Panc1 (cell line): ENCODE data around the gene MACROD2. TPM values are rescaled to one million over a fixed set of nuclear protein-coding genes. Genes with fewer than 3 reads are reported as not detected.

Source experiments
- ATAC-seq: fragments of 200-7000 bp; cut with Tn5 transposase; 2 replicates; pipeline ENCODE4 v1.9.1; 2020; ENCODE audit warnings: mild to moderate bottlenecking, moderate library complexity
- BruUV-seq: library from RNA; stranded (reverse); fragments of 400-500 nt; replicated peaks from 2 replicates; lab custom pipeline; 2021; lab: Mats Ljungman, UMichigan
- CTCF ChIA-PET: fragments of 300-600 bp; sonication (Branson Sonifier 250); formaldehyde crosslinking; loops from one replicate; lab custom pipeline; 2022; ENCODE audit warnings: antibody characterized with exemption; lab: Charles Lee
- POLR2A ChIA-PET: fragments of 300-600 bp; sonication (Branson Sonifier 250); formaldehyde crosslinking; loops from one replicate; lab custom pipeline; 2022; ENCODE audit warnings: antibody characterized with exemption; lab: Charles Lee
- DNase-seq: peaks from one replicate; pipeline ENCODE4 v3.0.0-alpha.2; 2010; ENCODE audit warnings: low read depth, low spot score
- H3K27ac ChIP-seq: 2 replicates; pipeline ENCODE4 v1.5.1; 2011; ENCODE audit warnings: mild to moderate bottlenecking, low read length, inconsistent platforms
- H3K27me3 ChIP-seq: fragments of 200-500 bp; sonication (Bioruptor generic); 2 replicates; pipeline ENCODE4 v1.6.0; 2014; ENCODE audit warnings: low read length, inconsistent platforms; ENCODE audit not compliant: control insufficient read depth, insufficient read depth
- H3K36me3 ChIP-seq: fragments of 200-500 bp; sonication (Bioruptor generic); 2 replicates; pipeline ENCODE4 v1.5.1; 2014; ENCODE audit warnings: inconsistent platforms, mild to moderate bottlenecking, low read length, moderate library complexity; ENCODE audit not compliant: control insufficient read depth, insufficient read depth
- H3K4me1 ChIP-seq: 2 replicates; pipeline ENCODE4 v1.5.1; 2011; ENCODE audit warnings: inconsistent platforms, mild to moderate bottlenecking, low read length, moderate library complexity; ENCODE audit not compliant: control insufficient read depth, insufficient read depth
- H3K4me3 ChIP-seq, 2 experiments: 2 replicates each; pipeline ENCODE4 v1.5.1; 2011 to 2012; ENCODE audit warnings: low read depth in 2 of 2, low read length in 2 of 2, mild to moderate bottlenecking in 2 of 2, inconsistent platforms in 1 of 2, moderate library complexity in 1 of 2
- H3K9me3 ChIP-seq: fragments of 200-500 bp; sonication (Bioruptor generic); 2 replicates; pipeline ENCODE4 v1.5.1; 2014; ENCODE audit warnings: low read depth, mild to moderate bottlenecking, inconsistent platforms, low read length, moderate library complexity; ENCODE audit not compliant: control insufficient read depth, insufficient read depth
- CTCF ChIP-seq: fragments of 450-650 bp; IDR thresholded peaks from 2 replicates; pipeline ENCODE4 v1.5.1; 2017; ENCODE audit warnings: mild to moderate bottlenecking
- POLR2AphosphoS5 ChIP-seq: IDR thresholded peaks from 2 replicates; pipeline ENCODE4 v1.6.1; 2012; ENCODE audit warnings: mild to moderate bottlenecking, low read depth, low read length, moderate library complexity
- REST ChIP-seq, 2 experiments: IDR thresholded peaks; 2 replicates each; pipeline ENCODE4 v1.6.1; 2011 to 2012; ENCODE audit warnings: low read depth in 2 of 2, control low read depth in 1 of 2, low read length in 1 of 2, mild to moderate bottlenecking in 1 of 2, moderate library complexity in 1 of 2; ENCODE audit not compliant: insufficient read depth in 1 of 2
- SIN3A ChIP-seq: IDR thresholded peaks from 2 replicates; pipeline ENCODE4 v1.6.1; 2012; ENCODE audit warnings: low read depth, mild to moderate bottlenecking, low read length, moderate library complexity, borderline replicate concordance; ENCODE audit not compliant: insufficient read depth
- TCF7L2 ChIP-seq: IDR thresholded peaks from 2 replicates; pipeline ENCODE4 v1.6.1; 2011; ENCODE audit warnings: mild to moderate bottlenecking, low read depth, low read length, inconsistent platforms
- in situ Hi-C: cut with HindIII; loops from 2 replicates; pipeline ENCODE4 v1.10.0; 2016; ENCODE audit warnings: low sequenced_read_pairs, low pct_unique_long_range_greater_than_20kb
- intact Hi-C: fragments of 100-400 bp; cut with micrococcal nuclease; formaldehyde crosslinking; loops from one replicate; pipeline ENCODE4 v1.10.0; 2022; ENCODE audit not compliant: unreplicated experiment
- total RNA-seq: library from RNA; stranded (reverse); gene quantifications from one replicate; pipeline ENCODE4 v1.2.1, GENCODE V29; 2021; ENCODE audit not compliant: unreplicated experiment

Gene MACROD2
- total RNA-seq, 1 experiment from 2014 or later: 1.2 TPM

- no TSS peak for BruUV-seq
- Histone ChIP-seq H3K36me3 (no peaks in the 10 kb centered on the region), H3K4me3 (no peak overlapping the region), H3K4me1 (no peaks in the 10 kb centered on the region), H3K9me3 (no peaks in the 10 kb centered on the region), H3K27ac (no peak overlapping the region), H3K27me3 (no peaks in the 10 kb centered on the region)
- TF ChIP-seq CTCF (no peak), POLR2AphosphoS5 (no peak), REST (IDR thresholded peaks at IDR 0.05; ENCODE audit: insufficient read depth in 1 of 2, low read depth in 2 of 2, low read length in 1 of 2) (no peak), SIN3A (no peak), TCF7L2 (no peak)
- in situ Hi-C loops (no loop called here), intact Hi-C loops (no loop called here)
- DNase-seq: no peak
- no peak for ATAC-seq
- POLR2A ChIA-PET: no interaction called here
- CTCF ChIA-PET: no interaction called here
Observed at GRCh38 chr20:14609328-14610221, 614.3 kb downstream of the MACROD2 start.

GRCh38 chr20:14611479-14611878, 616.2 kb downstream of the MACROD2 start:
- CTCF ChIA-PET: no interaction called here

More at GRCh38 chr20:14611479-14611878, 616.2 kb downstream of the MACROD2 start:
- in situ Hi-C loops: no loop called here
- no peak for TF ChIP-seq SIN3A
- no peak for TF ChIP-seq REST (IDR thresholded peaks at IDR 0.05; ENCODE audit: insufficient read depth in 1 of 2, low read depth in 2 of 2, low read length in 1 of 2)
- TF ChIP-seq POLR2AphosphoS5: no peak
- no peak for TF ChIP-seq CTCF
- TF ChIP-seq TCF7L2: no peak
- Histone ChIP-seq H3K4me3 (no peak overlapping the region), H3K36me3 (no peaks in the 10 kb centered on the region), H3K27me3 (no peaks in the 10 kb centered on the region), H3K27ac (no peak overlapping the region), H3K9me3 (no peaks in the 10 kb centered on the region), H3K4me1 (no peaks in the 10 kb centered on the region)
- intact Hi-C loops: no loop called here
- no TSS peak for BruUV-seq
- ATAC-seq (no peak), DNase-seq (no peak)
- POLR2A ChIA-PET: no interaction called here
